Measurements from ENCODE around the gene MTR.

GRCh38 chr1:236753516-236753915 lies 41.6 kb upstream of the MTR start:
- TF ChIP-seq CTCF (IDR thresholded peaks at IDR 0.05): no peak
- no peak for TF ChIP-seq EZH2 (IDR thresholded peaks at IDR 0.05; ENCODE audit: borderline replicate concordance, insufficient read depth, low read depth, low read length, poor library complexity, severe bottlenecking)
